Raji (cell line): Measurements from ENCODE around the gene NTHL1.

Experiments
- POLR2A ChIP-seq: IDR thresholded peaks from 2 replicates; pipeline ENCODE4 v1.6.1; 2011; ENCODE audit warnings: low read depth, low read length, control low read depth; ENCODE audit not compliant: insufficient read depth

NTHL1 gene

GRCh38 chr16:2086812-2087747 is 39.4 kb upstream of the NTHL1 start:
- no peak for TF ChIP-seq POLR2A

DNA sequence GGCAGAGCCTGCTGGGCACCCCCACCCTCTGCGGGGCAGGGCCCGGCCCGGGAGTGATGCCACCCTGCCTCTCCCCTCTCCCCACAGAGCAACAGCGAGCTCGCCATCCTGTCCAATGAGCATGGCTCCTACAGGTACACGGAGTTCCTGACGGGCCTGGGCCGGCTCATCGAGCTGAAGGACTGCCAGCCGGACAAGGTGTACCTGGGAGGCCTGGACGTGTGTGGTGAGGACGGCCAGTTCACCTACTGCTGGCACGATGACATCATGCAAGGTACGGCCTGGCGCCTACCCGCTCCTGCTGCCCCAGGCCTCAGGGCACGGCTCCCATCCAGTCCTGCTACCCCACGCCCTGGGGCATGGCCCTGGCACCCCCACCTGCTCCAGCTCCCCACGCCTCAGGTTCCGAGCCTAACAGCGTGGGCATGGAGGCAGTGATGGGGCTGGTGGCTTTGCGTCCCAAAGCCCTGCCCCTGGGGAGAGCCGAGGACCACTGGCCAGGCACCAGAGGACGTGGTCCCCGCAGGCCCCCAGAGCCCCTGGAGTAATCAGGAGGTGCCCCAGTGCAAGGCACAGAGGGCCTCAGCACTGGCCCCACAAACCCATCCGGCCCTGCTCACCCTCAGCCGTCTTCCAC is 38.6 kb upstream of the NTHL1 start:
- no peak for TF ChIP-seq POLR2A

DNA sequence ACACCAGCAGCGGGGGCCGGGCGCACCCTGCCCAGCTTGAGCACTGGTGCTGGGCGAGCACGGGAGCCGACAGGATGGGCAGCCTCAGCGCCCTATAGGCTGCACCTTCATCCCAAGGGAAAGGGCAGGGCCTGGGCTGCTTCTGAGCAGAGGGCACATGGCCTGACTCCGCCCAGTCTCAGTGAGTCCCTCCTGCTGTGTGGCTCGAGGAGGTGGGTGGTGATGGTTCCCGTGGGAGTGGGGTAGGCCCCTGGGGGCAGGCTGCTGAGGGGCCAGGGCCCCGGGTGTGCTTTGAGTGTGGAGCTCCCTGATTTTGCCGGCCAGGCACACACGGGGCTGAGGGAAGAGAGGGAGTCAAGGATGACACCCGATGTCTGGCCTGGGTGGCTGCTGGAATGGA is 38.0 kb upstream of the NTHL1 start:
- TF ChIP-seq POLR2A, result no peak

- TF ChIP-seq POLR2A, result no peak
These were observed 37.4 kb upstream of the NTHL1 start for GRCh38 chr16:2084895-2085625.

DNA sequence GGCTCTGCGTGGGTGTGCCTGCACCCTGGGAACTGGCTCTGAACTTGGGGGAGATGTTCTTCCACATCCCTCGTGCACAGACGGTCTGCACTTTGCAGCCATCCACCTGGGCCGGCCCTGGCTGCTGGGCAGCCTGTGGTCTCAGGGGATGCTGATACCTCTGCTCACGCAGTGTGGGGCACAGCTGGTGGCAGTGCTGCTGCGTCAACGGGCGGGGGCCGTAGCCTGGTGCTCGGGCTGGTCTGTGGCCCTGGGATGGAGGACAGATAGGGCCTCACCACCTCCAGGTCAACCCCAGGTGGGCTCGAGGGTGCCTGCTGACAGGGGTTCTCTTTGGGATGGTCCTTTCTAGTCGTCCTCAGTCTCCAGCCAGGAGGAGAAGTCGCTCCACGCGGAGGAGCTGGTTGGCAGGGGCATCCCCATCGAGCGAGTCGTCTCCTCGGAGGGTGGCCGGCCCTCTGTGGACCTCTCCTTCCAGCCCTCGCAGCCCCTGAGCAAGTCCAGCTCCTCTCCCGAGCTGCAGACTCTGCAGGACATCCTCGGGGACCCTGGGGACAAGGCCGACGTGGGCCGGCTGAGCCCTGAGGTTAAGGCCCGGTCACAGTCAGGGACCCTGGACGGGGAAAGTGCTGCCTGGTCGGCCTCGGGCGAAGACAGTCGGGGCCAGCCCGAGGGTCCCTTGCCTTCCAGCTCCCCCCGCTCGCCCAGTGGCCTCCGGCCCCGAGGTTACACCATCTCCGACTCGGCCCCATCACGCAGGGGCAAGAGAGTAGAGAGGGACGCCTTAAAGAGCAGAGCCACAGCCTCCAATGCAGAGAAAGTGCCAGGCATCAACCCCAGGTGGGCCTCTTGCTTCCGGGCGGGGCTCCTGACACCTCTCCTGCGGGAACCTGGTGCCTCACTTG is 36.5 kb upstream of the NTHL1 start:
- TF ChIP-seq POLR2A, result no peak

- TF ChIP-seq POLR2A, result no peak
These were observed 35.8 kb upstream of the NTHL1 start for GRCh38 chr16:2083409-2083808.

DNA sequence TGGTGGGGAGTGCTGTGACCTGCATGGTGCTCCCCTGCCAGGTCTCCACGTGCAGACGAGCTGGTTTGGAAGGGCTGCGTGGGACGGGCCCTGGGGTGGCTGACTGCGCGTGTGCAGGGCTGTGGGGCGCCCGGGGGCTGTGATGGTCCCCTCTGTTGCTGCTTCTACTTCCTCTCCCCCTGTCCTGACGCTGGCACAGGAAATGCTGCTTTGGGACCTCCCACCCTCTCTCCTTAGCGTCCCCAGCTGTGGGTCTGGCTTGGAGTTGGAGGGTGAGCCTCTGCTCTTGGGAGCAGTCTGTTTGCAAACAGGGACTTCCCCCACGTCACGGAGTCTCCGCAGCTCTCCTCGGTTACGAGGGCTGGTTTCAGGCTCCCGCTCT is 35.3 kb upstream of the NTHL1 start:
- no peak for TF ChIP-seq POLR2A

DNA sequence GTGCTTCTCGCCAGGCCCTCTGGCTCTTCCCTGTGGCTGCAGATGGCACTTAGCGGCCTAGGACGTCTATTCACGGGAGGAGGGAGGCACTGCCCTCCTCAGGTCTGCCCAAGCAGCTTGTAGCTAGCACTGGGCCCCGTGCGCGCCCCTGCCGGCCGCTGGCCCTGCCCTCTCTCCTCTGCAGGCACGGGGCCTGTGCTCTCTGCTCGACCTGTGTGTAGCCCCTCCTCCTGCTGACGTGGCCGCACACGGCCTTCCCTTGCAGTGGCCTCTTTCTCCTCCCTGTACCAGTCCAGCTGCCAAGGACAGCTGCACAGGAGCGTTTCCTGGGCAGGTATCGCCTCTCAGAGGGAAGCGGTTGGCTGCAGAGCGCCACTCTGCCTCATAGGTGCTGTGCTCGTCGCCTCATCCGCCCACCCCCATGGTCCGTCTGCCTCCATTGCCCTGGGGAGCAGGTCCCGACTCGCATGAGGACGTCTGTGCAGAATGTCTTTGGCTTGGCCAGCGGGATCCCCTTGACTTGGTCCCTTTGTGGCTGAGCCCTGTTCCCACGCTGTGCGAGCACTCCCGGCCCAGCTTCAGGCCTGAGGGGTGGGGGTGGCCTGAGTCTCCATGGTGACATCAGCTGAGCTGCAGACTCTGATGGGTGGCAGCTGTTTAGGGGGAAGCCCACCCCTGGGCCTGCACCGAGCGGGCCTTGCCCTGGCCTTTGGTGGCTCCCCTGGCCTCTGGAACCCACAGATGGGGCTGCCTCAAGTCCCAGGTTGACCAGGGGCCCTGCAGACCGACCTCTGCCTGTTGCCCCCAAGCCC is 34.7 kb upstream of the NTHL1 start:
- TF ChIP-seq POLR2A, result no peak

DNA sequence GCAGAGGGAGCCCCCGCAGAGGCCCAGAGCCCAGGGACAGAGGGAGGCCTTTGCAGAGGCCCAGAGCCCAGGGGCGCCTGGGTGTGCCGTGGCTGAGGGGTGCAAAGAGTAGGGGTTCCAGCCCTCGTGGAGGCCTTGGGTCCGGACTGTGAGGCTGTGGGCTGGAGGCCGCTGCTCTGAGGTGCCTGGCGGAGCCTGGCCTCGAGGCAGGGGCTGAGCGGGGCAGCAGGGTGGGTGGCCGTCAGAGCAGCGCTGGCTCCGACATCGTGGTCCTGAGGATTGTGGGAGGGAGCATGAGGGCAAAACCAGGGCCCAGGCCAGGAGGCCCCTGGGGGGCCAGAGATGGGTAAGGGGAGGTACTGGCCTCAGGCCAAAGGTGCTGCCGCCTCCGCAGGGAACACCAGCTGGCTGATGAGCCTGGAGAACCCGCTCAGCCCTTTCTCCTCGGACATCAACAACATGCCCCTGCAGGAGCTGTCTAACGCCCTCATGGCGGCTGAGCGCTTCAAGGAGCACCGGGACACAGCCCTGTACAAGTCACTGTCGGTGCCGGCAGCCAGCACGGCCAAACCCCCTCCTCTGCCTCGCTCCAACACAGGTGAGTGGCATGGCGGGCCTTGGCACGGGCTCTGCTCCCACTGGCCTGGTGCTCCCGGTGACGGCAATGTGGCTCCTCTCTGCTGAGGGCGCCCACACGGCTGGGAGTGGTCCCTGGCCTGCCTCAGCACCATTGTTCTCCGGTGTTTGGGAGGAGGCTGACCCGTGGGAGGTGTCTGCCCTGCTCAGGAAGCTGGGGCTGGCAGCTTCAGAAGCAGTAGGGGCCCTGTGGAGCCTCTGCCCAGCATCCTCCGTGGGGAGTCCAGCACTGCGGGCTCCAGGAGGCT is 33.8 kb upstream of the NTHL1 start:
- no peak for TF ChIP-seq POLR2A

- TF ChIP-seq POLR2A, result no peak
These were observed 32.4 kb upstream of the NTHL1 start for GRCh38 chr16:2079991-2080390.

GRCh38 chr16:2079311-2079800 is 31.7 kb upstream of the NTHL1 start:
- no peak for TF ChIP-seq POLR2A

GRCh38 chr16:2078691-2079090 is 31.1 kb upstream of the NTHL1 start:
- TF ChIP-seq POLR2A, result no peak

- TF ChIP-seq POLR2A, result no peak
These were observed 30.5 kb upstream of the NTHL1 start for GRCh38 chr16:2078096-2078495.
